HCT116 (cell line): Measurements from ENCODE around the gene KRT77. TPM values are rescaled to one million over a fixed set of nuclear protein-coding genes. Genes with fewer than 3 reads are reported as not detected.

Source experiments
- ATAC-seq: fragments of 200-7000 bp; cut with Tn5 transposase; 2 replicates; pipeline ENCODE4 v1.9.1; 2020; ENCODE audit warnings: mild to moderate bottlenecking, moderate library complexity
- BruUV-seq: library from RNA; stranded (reverse); fragments of 400-500 nt; replicated peaks from 2 replicates; lab custom pipeline; 2021; lab: Mats Ljungman, UMichigan
- CTCF ChIA-PET: fragments of 300-600 bp; sonication (Branson Sonifier 250); formaldehyde crosslinking; loops from one replicate; lab custom pipeline; 2021; ENCODE audit warnings: antibody characterized with exemption; lab: Charles Lee
- POLR2A ChIA-PET: fragments of 300-600, 350-600 bp; sonication (Branson Sonifier 250); formaldehyde crosslinking; loops from one replicate; lab custom pipeline; 2021; ENCODE audit warnings: antibody characterized with exemption; lab: Charles Lee
- RAD21 ChIA-PET, 2 experiments: fragments of 300-600 bp; sonication (Branson Sonifier 250); formaldehyde crosslinking; loops; one replicate each; lab custom pipeline; 2023; ENCODE audit warnings: low total read pairs in 2 of 2; ENCODE audit not compliant: uncharacterized antibody in 2 of 2, unreplicated experiment in 2 of 2, low non-redundant PET in 1 of 2; lab: Charles Lee
- DNase-seq: peaks from one replicate; pipeline ENCODE4 v3.0.0-alpha.2; 2010; ENCODE audit warnings: low read depth, low spot score
- H2AFZ ChIP-seq: fragments of 200-600 bp; shearing (Covaris generic), sonication (generic); 2 replicates; pipeline ENCODE4 v1.6.1; 2017; ENCODE audit warnings: low read depth, mixed run types, mixed read lengths, antibody characterized with exemption, low read length; ENCODE audit not compliant: poor library complexity, severe bottlenecking
- H3K27ac ChIP-seq: 2 replicates; pipeline ENCODE4 v1.5.1; 2012; ENCODE audit warnings: low read depth, low read length
- H3K27me3 ChIP-seq: fragments of 200-600 bp; sonication (generic); 2 replicates; pipeline ENCODE4 v1.6.1; 2016; ENCODE audit warnings: mixed run types, low read length, mixed read lengths; ENCODE audit not compliant: insufficient read depth
- H3K36me3 ChIP-seq, 2 experiments: fragments of 200-500 bp in 1 of 2; fragments of 200-600 bp in 1 of 2; sonication (Bioruptor generic) in 1 of 2; sonication (generic) in 1 of 2; 2 replicates each; pipeline versions ENCODE4 v1.5.1 to v1.6.1; 2014 to 2016; ENCODE audit warnings: low read length in 2 of 2, inconsistent platforms in 1 of 2, mixed read lengths in 1 of 2, mixed run types in 1 of 2; ENCODE audit not compliant: insufficient read depth in 2 of 2, control insufficient read depth in 1 of 2
- H3K4me1 ChIP-seq, 2 experiments: fragments of 200-600 bp in 1 of 2; sonication (generic) in 1 of 2; 2 replicates each; pipeline versions ENCODE4 v1.5.1 to v1.6.1; 2012 to 2017; ENCODE audit warnings: low read length in 2 of 2, inconsistent platforms in 1 of 2, mild to moderate bottlenecking in 1 of 2, mixed read lengths in 1 of 2, mixed run types in 1 of 2, moderate library complexity in 1 of 2; ENCODE audit not compliant: insufficient read depth in 2 of 2, control insufficient read depth in 1 of 2
- H3K4me2 ChIP-seq: fragments of 200-600 bp; sonication (generic); 2 replicates; pipeline ENCODE4 v1.6.1; 2017; ENCODE audit warnings: mixed run types, low read length, mixed read lengths
- H3K4me3 ChIP-seq, 2 experiments: fragments of 200-600 bp in 1 of 2; sonication (generic) in 1 of 2; replicated peaks in 1 of 2; 2 replicates each; pipeline ENCODE4 v1.5.1; 2011 to 2016; ENCODE audit warnings: low read length in 2 of 2, control low read depth in 1 of 2, low read depth in 1 of 2, mild to moderate bottlenecking in 1 of 2, mixed read lengths in 1 of 2, mixed run types in 1 of 2
- H3K79me2 ChIP-seq: fragments of 200-600 bp; sonication (generic); 2 replicates; pipeline ENCODE4 v1.6.1; 2017; ENCODE audit warnings: mild to moderate bottlenecking, mixed run types, low read length, moderate library complexity, mixed read lengths; ENCODE audit not compliant: insufficient read depth
- H3K9ac ChIP-seq: fragments of 200-600 bp; sonication (generic); 2 replicates; pipeline ENCODE4 v1.6.1; 2016; ENCODE audit warnings: low read length, mixed read lengths
- H3K9me2 ChIP-seq: fragments of 200-600 bp; sonication (generic), shearing (Covaris generic); 2 replicates; pipeline ENCODE4 v1.6.1; 2017; ENCODE audit warnings: mixed run types, mild to moderate bottlenecking, moderate library complexity; ENCODE audit not compliant: insufficient read depth
- H3K9me3 ChIP-seq, 2 experiments: fragments of 200-500 bp in 1 of 2; fragments of 200-600 bp in 1 of 2; sonication (Bioruptor generic) in 1 of 2; sonication (generic) in 1 of 2; 2 replicates each; pipeline ENCODE4 v1.6.1; 2014 to 2017; ENCODE audit warnings: low read length in 2 of 2, mixed read lengths in 2 of 2, inconsistent platforms in 1 of 2, low read depth in 1 of 2, mild to moderate bottlenecking in 1 of 2, mixed run types in 1 of 2, moderate library complexity in 1 of 2; ENCODE audit not compliant: control insufficient read depth in 1 of 2, insufficient read depth in 1 of 2
- H4K20me1 ChIP-seq: fragments of 200-600 bp; sonication (generic), shearing (Covaris generic); 2 replicates; pipeline ENCODE4 v1.6.1; 2017; ENCODE audit warnings: mixed run types, mild to moderate bottlenecking, moderate library complexity; ENCODE audit not compliant: insufficient read depth
- CBX3 ChIP-seq: IDR thresholded peaks from 2 replicates; pipeline ENCODE4 v1.6.1; 2012; ENCODE audit warnings: low read depth
- JUND ChIP-seq: IDR thresholded peaks from 2 replicates; pipeline ENCODE4 v1.6.1; 2012
- RAD21 ChIP-seq: IDR thresholded peaks from 2 replicates; pipeline ENCODE4 v1.6.1; 2012; ENCODE audit warnings: low read depth, mild to moderate bottlenecking
- SRF ChIP-seq: IDR thresholded peaks from 2 replicates; pipeline ENCODE4 v1.6.1; 2012; ENCODE audit warnings: low read depth
- TCF7L2 ChIP-seq: IDR thresholded peaks from 2 replicates; pipeline ENCODE4 v1.7.0; 2011; ENCODE audit warnings: borderline replicate concordance, inconsistent platforms; ENCODE audit not compliant: insufficient read depth, insufficient read length; ENCODE audit errors: extremely low read depth
- ZFX ChIP-seq: fragments of 450-650 bp; IDR thresholded peaks from 2 replicates; pipeline ENCODE4 v1.6.1; 2017
- intact Hi-C: fragments of 100-400 bp; cut with micrococcal nuclease; formaldehyde crosslinking; loops from 2 replicates; pipeline ENCODE4 v1.10.0; 2022
- total RNA-seq: library from RNA; stranded (reverse); gene quantifications from one replicate; pipeline ENCODE4 v1.2.1, GENCODE V29; 2021; ENCODE audit not compliant: unreplicated experiment
- TF ChIP-seq, protein P1 (sequence below): IDR thresholded peaks from 2 replicates; pipeline ENCODE4 v1.6.1; 2012
- TF ChIP-seq, protein P2 (sequence below): IDR thresholded peaks from 2 replicates; pipeline ENCODE4 v1.6.1; 2012; ENCODE audit warnings: low read depth

The KRT77 gene
- total RNA-seq, 1 experiment from 2014 or later, result not detected

DNA sequence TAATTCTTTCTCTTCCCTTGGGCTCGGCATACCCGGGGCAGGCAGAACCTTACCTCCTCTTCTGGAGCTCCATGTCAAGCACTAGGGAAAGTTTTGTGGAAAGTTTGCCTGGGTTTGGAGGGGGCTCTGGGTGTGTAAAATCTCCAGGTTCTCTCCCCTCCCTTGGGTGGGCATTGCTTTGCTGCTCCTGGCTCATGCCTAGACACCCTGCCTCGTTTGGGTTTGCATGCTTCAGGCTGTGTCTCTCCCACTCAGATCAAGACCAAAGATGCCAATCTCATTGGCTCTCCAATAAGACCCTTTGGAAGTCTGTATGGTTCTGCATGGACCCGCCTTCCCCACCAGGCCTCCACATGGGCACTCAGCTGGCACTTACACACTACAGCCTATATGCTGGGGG lies 45.1 kb downstream of the KRT77 start:
- no peak overlapping the region for H3K9ac ChIP-seq
- H3K27me3 ChIP-seq, result 0 out of 2 replicates have a peak, but pooled peaks cover 3% of the 10 kb centered on the region
- no peaks in the 10 kb centered on the region for H3K79me2 ChIP-seq
- DNase-seq, result no peak
- no peak overlapping the region for H3K4me3 ChIP-seq
- no peak for ATAC-seq
- TF ChIP-seq TCF7L2, result no peak
- TF ChIP-seq, all 23 proteins: peak for 0
- no peaks in the 10 kb centered on the region for H3K9me3 ChIP-seq
- BruUV-seq, result no TSS peak
- H3K9me2 ChIP-seq, result no peaks in the 10 kb centered on the region
- RAD21 ChIA-PET, result no interaction called here
- H3K36me3 ChIP-seq, result no peaks in the 10 kb centered on the region
- CTCF ChIA-PET, result no interaction called here
- intact Hi-C loops, result no loop called here
- no peak overlapping the region for H2AFZ ChIP-seq
- POLR2A ChIA-PET, result no interaction called here
- H3K4me2 ChIP-seq, result no peak overlapping the region
- H3K27ac ChIP-seq, result no peak overlapping the region
- H4K20me1 ChIP-seq, result no peaks in the 10 kb centered on the region
- H3K4me1 ChIP-seq, result peaks cover 15 to 21% of the 10 kb centered on the region in 2 experiments

DNA sequence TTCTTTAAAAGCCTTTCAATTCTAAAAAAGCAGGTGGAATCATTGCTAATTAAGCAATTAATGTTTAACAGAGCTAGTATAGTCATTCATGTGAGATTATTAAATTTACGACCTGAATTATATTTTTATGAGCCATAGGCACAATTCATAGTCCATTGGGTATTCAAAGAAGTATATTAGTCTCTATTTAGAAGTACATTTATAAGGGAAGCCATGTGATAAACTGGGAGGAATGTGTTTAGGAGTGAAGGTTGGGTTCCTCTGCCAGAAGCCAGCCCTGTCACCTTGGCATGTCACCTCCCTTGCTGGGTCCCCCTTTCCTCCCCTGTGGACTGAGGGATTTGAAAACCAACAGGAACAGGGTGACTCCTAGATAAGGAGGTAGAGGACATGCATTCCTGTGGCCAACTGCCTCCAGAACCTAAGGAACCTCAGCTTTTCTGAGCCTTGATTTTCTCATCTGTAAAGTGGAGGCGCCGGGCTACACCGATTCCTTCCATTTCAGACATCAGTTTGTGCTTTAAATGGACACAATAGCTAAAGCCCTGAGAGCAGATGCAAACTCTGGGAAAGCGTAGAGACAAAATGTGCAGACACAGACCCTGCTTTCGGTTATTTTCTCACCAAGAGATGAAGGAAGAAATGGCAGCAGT lies 45.9 kb downstream of the KRT77 start:
- no peak overlapping the region for H3K4me3 ChIP-seq
- no TSS peak for BruUV-seq

More for the DNA sequence above, 45.9 kb downstream of the KRT77 start:
- Histone ChIP-seq H3K4me1 (peaks cover 15 to 21% of the 10 kb centered on the region in 2 experiments), H3K4me2 (no peak overlapping the region), H3K9me3 (no peaks in the 10 kb centered on the region), H3K9ac (no peak overlapping the region), H3K9me2 (no peaks in the 10 kb centered on the region), H3K27me3 (0 out of 2 replicates have a peak, but pooled peaks cover 3% of the 10 kb centered on the region), H3K27ac (no peak overlapping the region), H3K36me3 (no peaks in the 10 kb centered on the region), H4K20me1 (no peaks in the 10 kb centered on the region), H3K79me2 (no peaks in the 10 kb centered on the region), H2AFZ (no peak overlapping the region)
- ChIA-PET POLR2A (no interaction called here), CTCF (interaction anchor here (2.3 kb wide), 1 partner anchor 9 kb away, joined by 7 read pairs; no protein-coding TSS in a partner anchor), RAD21 (no interaction called here)
- TF ChIP-seq, protein P1, sequence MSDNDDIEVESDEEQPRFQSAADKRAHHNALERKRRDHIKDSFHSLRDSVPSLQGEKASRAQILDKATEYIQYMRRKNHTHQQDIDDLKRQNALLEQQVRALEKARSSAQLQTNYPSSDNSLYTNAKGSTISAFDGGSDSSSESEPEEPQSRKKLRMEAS, result no peak
- TF ChIP-seq RAD21 (no peak), CBX3 (no peak), ZFX (no peak), SRF (no peak), JUND (no peak)
- TF ChIP-seq, protein P2, sequence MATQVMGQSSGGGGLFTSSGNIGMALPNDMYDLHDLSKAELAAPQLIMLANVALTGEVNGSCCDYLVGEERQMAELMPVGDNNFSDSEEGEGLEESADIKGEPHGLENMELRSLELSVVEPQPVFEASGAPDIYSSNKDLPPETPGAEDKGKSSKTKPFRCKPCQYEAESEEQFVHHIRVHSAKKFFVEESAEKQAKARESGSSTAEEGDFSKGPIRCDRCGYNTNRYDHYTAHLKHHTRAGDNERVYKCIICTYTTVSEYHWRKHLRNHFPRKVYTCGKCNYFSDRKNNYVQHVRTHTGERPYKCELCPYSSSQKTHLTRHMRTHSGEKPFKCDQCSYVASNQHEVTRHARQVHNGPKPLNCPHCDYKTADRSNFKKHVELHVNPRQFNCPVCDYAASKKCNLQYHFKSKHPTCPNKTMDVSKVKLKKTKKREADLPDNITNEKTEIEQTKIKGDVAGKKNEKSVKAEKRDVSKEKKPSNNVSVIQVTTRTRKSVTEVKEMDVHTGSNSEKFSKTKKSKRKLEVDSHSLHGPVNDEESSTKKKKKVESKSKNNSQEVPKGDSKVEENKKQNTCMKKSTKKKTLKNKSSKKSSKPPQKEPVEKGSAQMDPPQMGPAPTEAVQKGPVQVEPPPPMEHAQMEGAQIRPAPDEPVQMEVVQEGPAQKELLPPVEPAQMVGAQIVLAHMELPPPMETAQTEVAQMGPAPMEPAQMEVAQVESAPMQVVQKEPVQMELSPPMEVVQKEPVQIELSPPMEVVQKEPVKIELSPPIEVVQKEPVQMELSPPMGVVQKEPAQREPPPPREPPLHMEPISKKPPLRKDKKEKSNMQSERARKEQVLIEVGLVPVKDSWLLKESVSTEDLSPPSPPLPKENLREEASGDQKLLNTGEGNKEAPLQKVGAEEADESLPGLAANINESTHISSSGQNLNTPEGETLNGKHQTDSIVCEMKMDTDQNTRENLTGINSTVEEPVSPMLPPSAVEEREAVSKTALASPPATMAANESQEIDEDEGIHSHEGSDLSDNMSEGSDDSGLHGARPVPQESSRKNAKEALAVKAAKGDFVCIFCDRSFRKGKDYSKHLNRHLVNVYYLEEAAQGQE, result no peak
- ATAC-seq (no peak), DNase-seq (no peak)
- intact Hi-C loops, result no loop called here
